NCI-H524 (cell line): Measurements from ENCODE around the gene POR.

ENCODE experiments used
- DNase-seq, 2 experiments: peaks; one replicate each; lab custom pipeline; 2025; lab: John Stamatoyannopoulos, UW

POR gene

DNA sequence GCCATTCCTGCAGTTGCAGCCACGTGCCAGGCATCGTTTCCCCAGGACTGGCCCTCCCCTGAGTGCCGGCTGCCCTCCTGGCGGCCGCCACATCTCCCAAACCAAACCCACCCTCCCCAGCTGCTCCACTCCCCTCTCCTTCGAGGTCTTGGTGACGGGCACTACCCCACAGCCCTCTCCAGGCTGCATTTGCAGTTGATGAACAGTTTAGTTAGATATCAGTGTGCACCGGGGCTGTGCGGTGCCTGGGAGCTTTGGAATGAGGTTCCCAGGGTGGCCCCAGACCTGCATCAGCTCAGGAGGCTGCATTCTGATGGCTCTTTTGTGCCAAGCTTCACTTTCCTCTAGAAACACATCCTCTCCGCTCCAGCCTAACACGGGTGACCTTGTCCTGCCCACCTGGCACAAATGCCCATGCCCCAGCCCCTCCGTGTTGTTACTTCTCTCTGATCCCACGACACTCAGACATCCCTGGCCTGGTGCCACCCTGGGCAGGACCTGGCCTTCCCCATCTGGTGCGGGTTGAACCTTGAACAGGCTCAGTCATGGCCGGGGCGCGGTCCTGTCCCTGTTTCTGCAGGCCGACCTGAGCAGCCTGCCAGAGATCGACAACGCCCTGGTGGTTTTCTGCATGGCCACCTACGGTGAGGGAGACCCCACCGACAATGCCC is 64.9 kb downstream of the POR start:
- DNase-seq, result no peak

DNA sequence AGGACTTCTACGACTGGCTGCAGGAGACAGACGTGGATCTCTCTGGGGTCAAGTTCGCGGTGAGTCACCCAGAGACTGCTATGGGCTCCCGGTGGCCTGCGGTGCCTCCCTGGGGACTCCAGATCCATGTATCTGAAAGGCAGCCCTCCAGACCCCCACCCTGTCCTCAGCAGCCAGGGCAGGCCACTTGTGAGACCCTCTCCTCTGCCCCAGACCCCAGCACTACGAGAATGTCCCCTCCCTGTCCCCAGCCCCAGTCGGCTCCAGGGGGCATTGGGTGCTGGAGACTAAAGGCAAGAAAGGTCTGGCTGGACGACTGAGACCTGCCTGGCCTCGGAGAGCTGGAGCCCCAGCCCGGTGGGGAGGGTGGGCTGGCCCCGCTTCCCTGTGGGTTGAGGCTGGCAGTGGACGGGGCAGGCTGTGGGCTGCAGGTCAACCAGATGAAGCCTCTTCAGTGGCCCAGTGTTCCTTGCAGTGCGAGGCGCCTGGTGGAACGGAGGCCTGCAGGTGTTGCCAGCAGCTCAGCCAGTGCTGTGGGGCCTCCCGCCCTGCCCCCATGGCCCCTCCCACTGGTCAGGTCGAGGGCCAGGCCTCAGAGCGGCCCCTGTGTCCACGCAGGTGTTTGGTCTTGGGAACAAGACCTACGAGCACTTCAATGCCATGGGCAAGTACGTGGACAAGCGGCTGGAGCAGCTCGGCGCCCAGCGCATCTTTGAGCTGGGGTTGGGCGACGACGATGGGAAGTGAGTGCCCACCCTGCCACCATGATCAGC is 65.7 kb downstream of the POR start:
- DNase-seq, result no peak

DNA sequence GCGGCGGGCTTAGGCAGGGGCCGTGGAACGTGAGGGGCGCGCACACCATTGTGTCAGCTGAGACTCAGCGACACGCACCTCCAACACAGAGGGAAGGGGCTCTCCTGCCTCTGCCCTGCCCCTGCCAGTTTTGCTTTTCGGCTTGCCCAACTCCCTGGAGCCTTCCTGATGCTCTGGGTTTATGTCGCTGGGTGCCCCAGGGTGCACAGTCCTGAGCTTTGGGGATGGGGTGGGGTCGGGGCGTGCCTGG is 66.2 kb downstream of the POR start:
- DNase-seq, result no peak

DNA sequence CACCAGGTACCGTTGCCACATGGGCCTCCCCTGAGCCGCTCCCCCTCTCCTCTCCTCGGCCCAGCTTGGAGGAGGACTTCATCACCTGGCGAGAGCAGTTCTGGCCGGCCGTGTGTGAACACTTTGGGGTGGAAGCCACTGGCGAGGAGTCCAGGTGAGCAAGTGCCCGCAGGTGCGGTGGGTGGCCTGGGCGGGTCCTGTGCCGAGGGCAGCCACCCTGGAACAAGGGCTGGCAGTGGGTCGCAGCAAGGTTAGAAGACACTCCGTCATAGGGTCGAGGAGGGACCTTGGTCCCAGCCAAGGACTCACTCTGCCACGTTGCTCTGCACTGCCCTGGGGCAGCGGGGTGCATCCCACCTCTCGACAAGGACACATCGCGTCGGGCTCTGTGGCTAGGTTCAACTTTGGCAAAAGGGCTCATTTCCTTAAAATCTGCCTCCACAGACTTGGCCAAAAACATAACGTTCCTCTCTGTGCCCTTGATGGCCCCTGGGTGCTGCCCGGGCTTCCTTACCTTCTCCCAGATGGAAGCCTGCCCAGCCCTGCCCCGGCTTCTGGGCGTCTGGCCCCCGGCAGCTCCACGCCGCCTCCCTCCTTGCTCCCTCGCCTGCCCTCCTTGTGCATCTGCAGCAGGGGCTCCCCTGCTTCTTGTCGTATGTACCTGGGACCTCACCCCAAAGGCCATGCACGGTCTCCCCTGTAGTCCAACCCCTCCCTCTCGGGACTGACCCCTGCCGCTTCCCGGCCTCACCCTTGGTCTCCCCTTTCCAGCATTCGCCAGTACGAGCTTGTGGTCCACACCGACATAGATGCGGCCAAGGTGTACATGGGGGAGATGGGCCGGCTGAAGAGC is 66.7 kb downstream of the POR start:
- DNase-seq, result no peak

DNA sequence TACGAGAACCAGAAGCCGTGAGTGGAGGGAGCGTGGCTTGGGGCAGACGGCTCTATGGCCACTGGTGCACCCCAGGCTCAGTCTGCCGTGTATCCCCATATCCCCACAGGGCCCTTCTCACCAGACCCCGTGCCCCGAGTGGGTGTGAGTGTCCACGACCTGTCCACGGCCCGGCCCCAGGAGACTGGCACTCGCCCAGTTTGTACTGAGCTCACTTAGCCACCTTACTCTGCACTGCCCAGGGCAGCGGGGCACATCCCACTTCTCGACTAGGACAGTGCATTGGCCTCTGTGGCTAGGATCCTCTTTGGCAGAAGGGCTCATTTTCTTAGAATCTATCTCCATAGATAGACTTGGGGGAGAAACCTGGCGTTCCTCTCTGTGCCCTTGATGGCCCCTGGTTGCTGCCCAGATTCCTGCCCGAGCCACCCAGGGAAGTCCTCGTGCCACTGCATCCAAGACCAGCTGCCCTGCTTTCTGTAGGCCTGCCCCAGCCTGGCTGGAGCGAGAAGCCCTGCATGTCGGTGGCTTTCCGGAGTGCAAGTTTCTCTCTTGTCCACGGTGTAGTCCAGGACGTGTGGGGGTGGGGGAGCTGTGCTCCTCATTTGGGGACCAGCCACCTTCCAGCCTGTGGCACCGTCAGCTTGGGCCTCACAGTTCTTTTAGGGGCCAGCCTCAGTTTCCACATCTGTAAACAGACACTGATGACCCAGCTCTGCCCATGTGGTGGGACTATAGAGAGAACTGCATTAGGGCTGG is 67.5 kb downstream of the POR start:
- no peak for DNase-seq

DNA sequence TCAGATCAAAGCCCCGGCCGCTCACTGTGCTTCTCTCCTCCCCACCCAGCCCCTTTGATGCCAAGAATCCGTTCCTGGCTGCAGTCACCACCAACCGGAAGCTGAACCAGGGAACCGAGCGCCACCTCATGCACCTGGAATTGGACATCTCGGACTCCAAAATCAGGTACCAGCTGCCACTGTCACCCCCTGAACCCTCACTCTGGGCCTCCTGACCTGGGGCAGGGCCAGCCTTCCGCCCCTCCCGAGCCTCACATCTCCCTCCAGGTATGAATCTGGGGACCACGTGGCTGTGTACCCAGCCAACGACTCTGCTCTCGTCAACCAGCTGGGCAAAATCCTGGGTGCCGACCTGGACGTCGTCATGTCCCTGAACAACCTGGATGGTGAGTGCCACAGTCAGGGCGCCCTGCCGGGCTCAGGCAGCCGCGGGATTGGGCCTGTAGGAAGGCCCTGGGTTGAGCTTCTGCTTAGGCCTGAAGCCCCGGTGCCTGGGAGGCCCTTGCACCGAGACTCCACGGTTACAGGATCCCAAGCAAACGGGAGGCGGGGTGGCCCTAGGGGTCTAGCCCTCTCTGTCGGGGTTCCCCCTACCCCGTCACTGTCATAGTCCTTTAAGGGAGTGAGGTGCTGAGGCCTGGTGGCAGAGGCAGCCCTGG is 68.6 kb downstream of the POR start:
- no peak for DNase-seq

DNA sequence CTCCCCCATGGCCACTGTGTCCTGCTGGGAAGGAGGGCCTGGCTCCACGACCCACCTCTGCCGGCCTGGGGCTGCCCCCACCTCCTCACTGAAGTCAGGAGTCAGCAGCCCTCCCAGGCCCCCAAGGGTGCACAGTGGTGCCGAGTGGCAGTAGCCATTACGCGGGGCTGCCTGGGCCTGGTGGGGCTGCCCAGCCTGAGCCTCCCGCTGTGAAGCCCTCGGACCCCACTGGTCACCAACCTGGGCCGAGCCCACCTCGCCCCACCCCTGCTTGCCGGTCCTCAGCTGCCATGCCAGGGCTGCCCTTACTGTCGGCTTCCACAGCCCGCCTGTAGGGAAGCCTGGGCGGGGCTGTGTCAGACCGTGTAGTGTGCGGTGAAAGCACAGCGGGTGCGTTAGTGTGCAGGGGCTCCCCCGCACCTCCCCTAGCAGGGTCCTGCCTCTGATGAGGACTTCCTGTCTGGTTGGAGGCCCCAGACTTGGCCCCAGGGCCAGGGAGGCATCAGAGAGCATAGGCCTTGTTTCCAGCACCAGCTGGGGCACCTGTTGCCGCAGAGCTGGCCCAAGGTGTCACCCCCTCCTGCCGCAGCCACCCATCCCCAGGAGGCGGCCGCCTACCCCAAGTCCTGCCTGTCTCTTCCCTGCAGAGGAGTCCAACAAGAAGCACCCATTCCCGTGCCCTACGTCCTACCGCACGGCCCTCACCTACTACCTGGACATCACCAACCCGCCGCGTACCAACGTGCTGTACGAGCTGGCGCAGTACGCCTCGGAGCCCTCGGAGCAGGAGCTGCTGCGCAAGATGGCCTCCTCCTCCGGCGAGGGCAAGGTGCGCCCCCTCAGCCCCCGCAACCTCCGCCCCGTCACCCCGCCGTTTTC is 69.4 kb downstream of the POR start:
- DNase-seq, result no peak

DNA sequence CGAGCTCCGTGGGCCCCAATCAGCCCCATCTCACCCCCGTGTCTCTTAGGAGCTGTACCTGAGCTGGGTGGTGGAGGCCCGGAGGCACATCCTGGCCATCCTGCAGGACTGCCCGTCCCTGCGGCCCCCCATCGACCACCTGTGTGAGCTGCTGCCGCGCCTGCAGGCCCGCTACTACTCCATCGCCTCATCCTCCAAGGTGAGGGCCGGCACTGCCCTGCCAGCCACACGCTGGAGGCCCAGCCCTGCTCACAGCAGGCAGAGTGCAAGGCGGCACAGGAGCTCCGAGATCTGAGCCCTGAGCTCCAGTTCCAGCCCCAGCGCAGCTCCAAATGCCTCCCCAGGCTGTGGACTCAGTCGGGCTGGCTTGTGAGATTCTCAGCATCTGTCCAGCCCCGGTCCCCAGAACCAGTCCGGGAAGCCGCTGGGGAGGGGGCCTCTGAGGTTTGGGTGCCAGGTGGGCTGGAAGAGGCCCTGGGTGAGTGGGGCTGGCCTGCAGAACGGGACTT is 70.1 kb downstream of the POR start:
- no peak for DNase-seq

DNA sequence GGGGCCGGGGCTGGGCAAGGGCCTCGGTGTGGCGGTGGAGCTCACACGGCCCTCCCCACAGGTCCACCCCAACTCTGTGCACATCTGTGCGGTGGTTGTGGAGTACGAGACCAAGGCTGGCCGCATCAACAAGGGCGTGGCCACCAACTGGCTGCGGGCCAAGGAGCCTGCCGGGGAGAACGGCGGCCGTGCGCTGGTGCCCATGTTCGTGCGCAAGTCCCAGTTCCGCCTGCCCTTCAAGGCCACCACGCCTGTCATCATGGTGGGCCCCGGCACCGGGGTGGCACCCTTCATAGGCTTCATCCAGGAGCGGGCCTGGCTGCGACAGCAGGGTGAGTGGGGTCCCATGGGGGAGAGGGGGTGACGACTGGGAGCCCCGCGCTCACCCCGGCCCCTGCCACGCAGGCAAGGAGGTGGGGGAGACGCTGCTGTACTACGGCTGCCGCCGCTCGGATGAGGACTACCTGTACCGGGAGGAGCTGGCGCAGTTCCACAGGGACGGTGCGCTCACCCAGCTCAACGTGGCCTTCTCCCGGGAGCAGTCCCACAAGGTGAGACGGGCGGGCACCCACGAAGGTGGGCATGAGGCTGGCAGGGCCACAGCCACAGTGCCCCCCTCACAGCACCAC is 70.7 kb downstream of the POR start:
- no peak for DNase-seq

DNA sequence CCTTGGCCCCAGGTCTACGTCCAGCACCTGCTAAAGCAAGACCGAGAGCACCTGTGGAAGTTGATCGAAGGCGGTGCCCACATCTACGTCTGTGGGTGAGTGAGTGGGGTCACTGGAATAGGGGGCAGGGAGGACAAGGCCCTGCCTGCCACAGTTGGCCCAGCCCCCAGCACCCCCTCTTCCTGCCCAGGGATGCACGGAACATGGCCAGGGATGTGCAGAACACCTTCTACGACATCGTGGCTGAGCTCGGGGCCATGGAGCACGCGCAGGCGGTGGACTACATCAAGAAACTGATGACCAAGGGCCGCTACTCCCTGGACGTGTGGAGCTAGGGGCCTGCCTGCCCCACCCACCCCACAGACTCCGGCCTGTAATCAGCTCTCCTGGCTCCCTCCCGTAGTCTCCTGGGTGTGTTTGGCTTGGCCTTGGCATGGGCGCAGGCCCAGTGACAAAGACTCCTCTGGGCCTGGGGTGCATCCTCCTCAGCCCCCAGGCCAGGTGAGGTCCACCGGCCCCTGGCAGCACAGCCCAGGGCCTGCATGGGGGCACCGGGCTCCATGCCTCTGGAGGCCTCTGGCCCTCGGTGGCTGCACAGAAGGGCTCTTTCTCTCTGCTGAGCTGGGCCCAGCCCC is 71.3 kb downstream of the POR start:
- DNase-seq, result no peak

DNA sequence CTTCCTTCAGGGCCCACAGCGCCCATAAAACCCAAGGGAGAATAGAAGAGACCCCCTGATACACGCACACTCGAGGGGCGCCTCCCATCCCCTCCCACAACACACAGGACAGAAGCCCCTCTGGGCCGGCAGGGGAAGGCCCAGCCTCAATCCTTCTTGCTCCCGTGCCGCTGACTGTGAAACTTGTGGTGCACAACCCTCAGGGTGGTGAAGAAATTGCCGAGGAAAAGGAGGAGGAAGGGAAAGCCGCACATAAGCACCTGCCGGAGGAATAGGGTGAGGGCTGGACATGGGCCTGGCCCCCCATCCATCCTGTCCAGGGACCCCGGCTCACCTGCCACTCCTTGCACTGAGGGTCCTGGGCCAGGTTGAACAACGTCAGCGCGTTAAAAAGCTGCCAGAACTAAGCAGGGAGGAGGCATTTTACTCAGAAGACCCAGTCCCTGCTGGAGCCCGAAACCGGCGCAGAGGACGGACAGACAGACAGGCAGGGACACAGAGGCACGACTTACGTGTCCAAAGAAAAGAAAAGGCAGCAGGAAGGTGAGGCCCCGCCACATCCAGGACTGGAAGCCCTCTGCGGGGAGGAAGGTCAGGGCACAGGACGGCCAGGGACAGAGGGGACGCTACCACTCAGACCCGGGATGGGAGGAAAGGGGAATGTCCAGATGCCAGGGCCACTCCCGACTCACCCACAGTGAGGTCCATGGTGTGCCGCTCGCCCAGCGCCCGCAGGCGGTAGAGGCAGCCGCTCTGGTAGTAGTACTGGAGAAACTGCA is 72.3 kb downstream of the POR start:
- no peak for DNase-seq

DNA sequence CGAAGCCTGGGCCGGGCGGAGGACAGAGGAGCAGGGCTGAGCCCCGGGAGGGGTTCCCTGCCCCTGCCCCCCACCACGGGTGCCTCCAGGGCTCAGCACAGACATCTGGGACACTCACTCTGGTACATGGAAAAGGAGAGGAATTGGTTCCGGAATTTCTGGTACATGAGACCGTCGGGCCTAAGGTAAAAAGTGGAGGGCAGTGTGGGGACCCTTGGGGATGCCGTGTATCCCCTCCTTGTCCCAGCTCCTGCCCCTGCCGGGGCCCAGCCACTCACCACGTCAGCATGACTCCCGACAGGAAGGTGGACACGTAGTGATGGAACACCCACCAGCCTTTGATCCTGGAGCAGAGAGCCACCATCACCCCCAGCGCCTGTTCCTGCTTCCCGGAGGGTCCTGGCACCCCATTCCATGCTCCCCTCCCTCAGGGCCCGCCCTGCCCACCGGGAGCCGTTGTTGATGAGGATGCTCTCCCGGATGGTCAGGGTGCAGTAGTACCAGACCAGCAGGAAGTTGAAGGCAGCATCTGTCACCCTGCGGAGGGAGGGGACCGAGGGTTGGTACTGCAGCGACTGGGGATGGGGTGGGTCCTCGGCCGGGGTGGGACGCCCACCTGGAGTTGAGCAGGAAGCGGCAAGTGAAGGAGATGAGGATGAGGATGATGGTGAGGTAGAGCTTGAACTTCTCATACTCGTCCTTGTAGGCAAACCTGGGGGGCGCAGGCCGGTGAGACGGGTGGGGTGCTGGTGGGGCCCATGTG is 73.0 kb downstream of the POR start:
- DNase-seq, result no peak

DNA sequence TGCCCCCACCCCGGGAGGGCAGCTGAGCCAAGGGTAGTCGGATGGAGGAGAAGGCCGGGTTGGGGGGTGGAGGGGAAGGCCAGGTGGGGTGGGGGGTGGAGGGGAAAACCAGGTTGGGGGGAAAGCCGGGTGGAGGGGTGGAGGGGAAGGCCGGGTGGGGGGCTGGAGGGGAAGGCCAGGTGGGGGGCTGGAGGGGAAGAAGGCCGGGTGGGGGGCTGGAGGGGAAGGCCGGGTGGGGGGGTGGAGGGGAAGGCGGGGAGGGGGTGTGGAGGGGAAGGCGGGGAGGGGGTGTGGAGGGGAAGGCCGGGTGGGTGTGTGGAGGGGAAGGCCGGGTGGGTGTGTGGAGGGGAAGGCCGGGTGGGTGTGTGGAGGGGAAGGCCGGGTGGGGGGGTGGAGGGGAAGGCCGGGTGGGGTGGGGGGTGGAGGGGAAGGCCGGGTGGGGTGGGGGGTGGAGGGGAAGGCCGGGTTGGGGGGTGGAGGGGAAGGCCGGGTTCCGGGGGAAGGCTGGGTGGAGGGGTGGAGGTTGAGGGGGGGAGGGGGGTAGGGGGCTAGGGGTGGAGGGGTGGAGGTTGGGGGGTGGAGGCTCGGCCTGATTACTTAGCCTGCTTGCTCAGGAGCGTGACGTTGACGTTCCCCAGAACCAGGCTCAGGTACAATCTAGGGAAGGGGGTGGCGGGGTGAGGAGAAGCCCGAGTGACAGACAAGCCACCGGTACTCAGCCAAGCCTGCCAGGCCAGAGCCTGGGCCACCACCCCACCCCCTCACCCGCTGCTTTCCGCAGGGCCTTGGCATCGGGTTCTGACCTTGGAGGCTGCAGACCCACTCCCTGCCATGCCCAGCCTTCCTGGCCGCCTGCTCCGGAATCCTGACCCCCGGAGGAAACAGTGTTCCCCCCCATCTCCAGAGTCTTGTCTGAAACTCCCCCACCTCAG is 73.9 kb downstream of the POR start:
- DNase-seq, result no peak

DNA sequence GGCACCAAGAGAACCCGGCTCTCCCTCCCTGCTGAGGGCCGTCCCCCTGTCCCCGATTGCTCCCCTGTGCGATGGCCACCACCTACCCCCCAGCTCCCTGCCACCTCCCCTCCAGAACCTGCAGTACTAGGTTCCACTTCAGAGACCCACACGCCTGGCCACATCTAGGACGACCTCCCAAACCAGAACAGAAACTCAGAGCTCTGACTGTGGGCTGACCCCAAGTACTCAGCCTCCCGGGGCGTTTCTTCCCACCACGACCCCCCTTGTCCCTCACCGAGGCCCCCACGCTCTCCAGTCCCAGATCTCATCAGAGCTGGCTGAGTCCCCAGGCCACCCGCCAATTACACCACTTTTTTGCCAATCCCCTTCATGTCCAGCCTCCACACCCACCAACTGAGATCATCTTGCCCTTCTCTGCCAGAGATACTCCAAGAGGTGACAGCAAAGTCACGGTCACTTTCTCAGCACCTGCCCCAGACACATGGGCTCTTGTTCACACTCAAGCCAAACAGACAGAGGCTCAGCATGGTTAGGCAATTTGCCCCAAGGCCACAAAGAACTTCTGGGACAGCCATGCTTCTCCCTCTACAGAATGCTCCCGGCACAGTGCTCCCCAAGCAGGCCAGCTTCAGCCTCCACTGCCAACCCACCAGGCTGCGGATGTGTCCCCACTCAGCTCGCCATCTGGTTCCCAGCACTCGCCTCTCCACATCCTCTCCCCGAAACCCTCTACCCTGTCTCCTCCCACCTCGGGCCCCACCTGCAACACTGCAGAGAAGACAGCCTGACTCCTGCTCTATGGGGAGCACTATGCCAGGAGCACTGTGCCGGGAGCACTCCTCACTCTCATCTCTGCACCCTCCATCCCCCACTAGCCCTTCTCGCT is 74.8 kb downstream of the POR start:
- no peak for DNase-seq

DNA sequence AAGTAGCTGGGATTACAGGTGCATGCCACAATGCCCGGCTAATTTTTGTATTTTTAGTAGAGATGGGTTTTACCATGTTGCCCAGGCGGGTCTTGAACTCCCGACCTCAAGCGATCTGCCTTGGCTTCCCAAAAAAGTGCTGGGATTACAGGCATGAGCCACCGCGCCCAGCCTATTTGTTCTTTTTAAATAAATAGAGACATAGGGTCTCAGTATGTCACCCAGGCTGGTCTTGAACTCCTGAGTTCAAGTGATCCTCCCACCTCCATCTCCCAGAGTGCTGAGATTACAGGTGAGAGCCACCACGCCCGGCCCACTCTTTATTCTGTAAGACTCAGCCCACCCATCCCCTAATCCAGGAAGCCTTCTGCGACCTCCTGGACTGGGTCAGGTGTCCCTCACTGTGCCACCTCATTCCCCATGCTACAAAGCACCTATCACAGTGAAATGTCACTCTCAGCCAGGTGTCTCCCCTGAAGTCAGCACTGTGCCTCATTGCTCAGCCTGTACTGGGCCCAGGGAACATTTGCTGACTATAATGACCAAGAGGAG is 76.7 kb downstream of the POR start:
- no peak for DNase-seq
